A549 (cell line): ENCODE measurements around the gene UTP15.

ENCODE experiments used
- CHD4 ChIP-seq: fragments of 200-600 bp; sonication (generic); IDR thresholded peaks from 2 replicates; pipeline ENCODE4 v1.6.1; 2016; ENCODE audit warnings: antibody characterized with exemption, mild to moderate bottlenecking, borderline replicate concordance
- CTCF ChIP-seq: fragments of >200 bp; sonication (Bioruptor Twin); formaldehyde crosslinking; IDR thresholded peaks from 3 replicates; pipeline ENCODE4 v1.5.1; 2016
- FOXS1 ChIP-seq: fragments of 250-450 bp; sonication (Bioruptor Pico); IDR thresholded peaks from 2 replicates; pipeline ENCODE4 v1.5.0; 2020; ENCODE audit warnings: mild to moderate bottlenecking, moderate library complexity
- POLR2A ChIP-seq: IDR thresholded peaks from 2 replicates; pipeline ENCODE4 v1.6.1; 2012; ENCODE audit warnings: mild to moderate bottlenecking, low read length
- POLR2AphosphoS2 ChIP-seq: conservative IDR thresholded peaks from 2 replicates; pipeline ENCODE4 v1.6.1; 2012; ENCODE audit warnings: low read length, improper control_type of control experiment, inconsistent platforms
- RNF2 ChIP-seq: fragments of 200-600 bp; sonication (generic); IDR thresholded peaks from 2 replicates; pipeline ENCODE4 v1.6.1; 2016; ENCODE audit warnings: low read depth, mild to moderate bottlenecking, antibody characterized with exemption, moderate library complexity, borderline replicate concordance
- TP53 ChIP-seq: fragments of 250-450 bp; sonication (Bioruptor Pico); IDR thresholded peaks from 2 replicates; pipeline ENCODE4 v1.5.0; 2021; ENCODE audit warnings: mild to moderate bottlenecking, moderate library complexity
- ZC3H11A ChIP-seq: fragments of 450-650 bp; IDR thresholded peaks from 2 replicates; pipeline ENCODE4 v1.6.1; 2014; ENCODE audit warnings: antibody characterized with exemption, mild to moderate bottlenecking
- TF ChIP-seq, protein P1 (sequence below): fragments of 200-600 bp; sonication (generic); IDR thresholded peaks from 2 replicates; pipeline ENCODE4 v1.6.1; 2016; ENCODE audit warnings: antibody characterized with exemption, mild to moderate bottlenecking, moderate library complexity
- TF ChIP-seq, protein P2 (sequence below): IDR thresholded peaks from 2 replicates; pipeline ENCODE4 v1.6.1; 2012

DNA sequence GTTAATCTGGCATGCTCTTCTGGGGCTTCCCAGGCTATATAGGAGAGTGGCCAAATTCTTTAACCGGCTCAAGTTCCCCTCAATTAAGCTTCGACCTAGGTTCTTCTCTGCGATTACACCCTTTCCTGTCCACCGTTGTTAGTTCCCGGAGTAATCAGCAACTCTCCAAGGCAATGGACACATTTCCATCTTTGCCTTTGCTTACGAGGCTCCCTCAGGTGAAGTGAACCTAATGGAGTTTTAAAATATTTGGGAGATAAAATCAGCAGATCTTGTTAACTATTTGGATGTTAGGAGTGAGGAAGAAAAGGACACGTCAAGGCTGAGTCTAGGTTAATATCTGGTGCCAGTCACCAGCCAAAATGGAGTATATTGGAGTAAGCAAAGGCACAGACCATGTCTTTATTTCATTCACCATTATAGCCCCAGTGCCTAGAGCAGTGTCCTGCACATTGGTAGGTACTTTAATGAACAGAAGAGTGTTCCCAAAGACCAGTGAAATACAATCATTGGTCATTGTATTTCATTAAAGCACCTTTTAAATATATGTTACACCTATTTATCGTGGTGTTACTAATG, 515 bp downstream of the UTP15 start:
- TF ChIP-seq CTCF (no peak), RNF2 (no peak), FOXS1 (CRISPR knock-in tag) (no peak), CHD4 (no peak), POLR2AphosphoS2 (no peak), TP53 (CRISPR knock-in tag) (no peak), POLR2A (no peak), ZC3H11A (no peak)
- TF ChIP-seq, protein P1, sequence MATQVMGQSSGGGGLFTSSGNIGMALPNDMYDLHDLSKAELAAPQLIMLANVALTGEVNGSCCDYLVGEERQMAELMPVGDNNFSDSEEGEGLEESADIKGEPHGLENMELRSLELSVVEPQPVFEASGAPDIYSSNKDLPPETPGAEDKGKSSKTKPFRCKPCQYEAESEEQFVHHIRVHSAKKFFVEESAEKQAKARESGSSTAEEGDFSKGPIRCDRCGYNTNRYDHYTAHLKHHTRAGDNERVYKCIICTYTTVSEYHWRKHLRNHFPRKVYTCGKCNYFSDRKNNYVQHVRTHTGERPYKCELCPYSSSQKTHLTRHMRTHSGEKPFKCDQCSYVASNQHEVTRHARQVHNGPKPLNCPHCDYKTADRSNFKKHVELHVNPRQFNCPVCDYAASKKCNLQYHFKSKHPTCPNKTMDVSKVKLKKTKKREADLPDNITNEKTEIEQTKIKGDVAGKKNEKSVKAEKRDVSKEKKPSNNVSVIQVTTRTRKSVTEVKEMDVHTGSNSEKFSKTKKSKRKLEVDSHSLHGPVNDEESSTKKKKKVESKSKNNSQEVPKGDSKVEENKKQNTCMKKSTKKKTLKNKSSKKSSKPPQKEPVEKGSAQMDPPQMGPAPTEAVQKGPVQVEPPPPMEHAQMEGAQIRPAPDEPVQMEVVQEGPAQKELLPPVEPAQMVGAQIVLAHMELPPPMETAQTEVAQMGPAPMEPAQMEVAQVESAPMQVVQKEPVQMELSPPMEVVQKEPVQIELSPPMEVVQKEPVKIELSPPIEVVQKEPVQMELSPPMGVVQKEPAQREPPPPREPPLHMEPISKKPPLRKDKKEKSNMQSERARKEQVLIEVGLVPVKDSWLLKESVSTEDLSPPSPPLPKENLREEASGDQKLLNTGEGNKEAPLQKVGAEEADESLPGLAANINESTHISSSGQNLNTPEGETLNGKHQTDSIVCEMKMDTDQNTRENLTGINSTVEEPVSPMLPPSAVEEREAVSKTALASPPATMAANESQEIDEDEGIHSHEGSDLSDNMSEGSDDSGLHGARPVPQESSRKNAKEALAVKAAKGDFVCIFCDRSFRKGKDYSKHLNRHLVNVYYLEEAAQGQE: no peak
- TF ChIP-seq, protein P2, sequence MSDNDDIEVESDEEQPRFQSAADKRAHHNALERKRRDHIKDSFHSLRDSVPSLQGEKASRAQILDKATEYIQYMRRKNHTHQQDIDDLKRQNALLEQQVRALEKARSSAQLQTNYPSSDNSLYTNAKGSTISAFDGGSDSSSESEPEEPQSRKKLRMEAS: no peak; the same call in 1 of the 2 replicates
